Epithelial cell of proximal tubule (primary cell): ENCODE data around the gene SLC17A6. TPM values are rescaled to one million over a fixed set of nuclear protein-coding genes. Genes with fewer than 3 reads are reported as not detected.

ENCODE experiments used
- DNase-seq: peaks from one replicate; pipeline ENCODE4 v3.0.0-alpha.2; 2011; ENCODE audit warnings: low read depth
- H3K4me3 ChIP-seq: 2 replicates; pipeline ENCODE4 v1.5.1; 2011; ENCODE audit warnings: low read depth, mild to moderate bottlenecking, low read length
- total RNA-seq: library from RNA; depleted of rRNA; stranded (reverse); fragments of >200 nt; gene quantifications from 2 replicates; pipeline ENCODE4 v1.2.3, GENCODE V29; 2015
- TF ChIP-seq, protein P1 (sequence below): conservative IDR thresholded peaks from 2 replicates; pipeline ENCODE4 v1.5.1; 2012; ENCODE audit warnings: low read depth, mild to moderate bottlenecking, low read length

The SLC17A6 gene
- not detected in 2 replicates for total RNA-seq

- TF ChIP-seq, protein P1, sequence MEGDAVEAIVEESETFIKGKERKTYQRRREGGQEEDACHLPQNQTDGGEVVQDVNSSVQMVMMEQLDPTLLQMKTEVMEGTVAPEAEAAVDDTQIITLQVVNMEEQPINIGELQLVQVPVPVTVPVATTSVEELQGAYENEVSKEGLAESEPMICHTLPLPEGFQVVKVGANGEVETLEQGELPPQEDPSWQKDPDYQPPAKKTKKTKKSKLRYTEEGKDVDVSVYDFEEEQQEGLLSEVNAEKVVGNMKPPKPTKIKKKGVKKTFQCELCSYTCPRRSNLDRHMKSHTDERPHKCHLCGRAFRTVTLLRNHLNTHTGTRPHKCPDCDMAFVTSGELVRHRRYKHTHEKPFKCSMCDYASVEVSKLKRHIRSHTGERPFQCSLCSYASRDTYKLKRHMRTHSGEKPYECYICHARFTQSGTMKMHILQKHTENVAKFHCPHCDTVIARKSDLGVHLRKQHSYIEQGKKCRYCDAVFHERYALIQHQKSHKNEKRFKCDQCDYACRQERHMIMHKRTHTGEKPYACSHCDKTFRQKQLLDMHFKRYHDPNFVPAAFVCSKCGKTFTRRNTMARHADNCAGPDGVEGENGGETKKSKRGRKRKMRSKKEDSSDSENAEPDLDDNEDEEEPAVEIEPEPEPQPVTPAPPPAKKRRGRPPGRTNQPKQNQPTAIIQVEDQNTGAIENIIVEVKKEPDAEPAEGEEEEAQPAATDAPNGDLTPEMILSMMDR: no peak
- no peak for DNase-seq
- H3K4me3 ChIP-seq: no peak within 1 kb of the TSS
Measured at GRCh38 chr11:22337596-22338485, at the start of gene SLC17A6. SLC17A6 (plus strand) TSS chr11:22338381; CDS start chr11:22338534, 153 bp downstream.

GRCh38 chr11:22302368-22302767 lies 35.8 kb upstream of the SLC17A6 start:
- TF ChIP-seq, protein P1: no peak
- DNase-seq: no peak
- no peak overlapping the region for H3K4me3 ChIP-seq

DNA sequence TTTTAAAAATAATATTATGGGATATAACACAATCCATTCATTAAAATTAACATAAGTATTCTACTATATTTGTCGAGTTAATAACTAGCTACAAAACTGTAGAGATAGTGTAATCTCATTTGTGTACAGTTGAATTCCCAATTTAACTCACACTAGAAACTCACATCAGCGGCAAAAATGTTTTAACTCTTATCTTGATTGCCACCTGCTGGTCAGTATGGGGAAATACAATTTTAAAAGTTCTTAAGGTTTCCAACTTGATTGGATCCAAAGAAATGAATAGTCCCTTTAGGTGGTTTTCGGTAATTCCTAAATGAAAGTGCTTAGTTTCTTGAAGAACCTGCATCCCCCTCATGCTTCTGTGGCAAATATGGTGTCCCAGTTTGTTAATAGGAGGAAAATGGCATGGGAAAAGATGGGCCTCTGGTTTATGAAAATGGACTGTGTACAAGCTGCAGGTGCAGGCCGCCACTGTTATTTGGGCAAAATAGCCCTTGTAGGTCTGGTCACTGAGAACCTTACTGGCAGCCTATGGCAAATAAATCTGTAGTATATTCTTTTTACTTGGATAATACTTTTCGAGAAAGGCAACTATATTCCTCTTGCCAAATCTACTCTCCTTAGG lies 33.7 kb upstream of the SLC17A6 start:
- H3K4me3 ChIP-seq: no peak overlapping the region
- TF ChIP-seq, protein P1: peak; percentile 62
- DNase-seq: peak; percentile 4

DNA sequence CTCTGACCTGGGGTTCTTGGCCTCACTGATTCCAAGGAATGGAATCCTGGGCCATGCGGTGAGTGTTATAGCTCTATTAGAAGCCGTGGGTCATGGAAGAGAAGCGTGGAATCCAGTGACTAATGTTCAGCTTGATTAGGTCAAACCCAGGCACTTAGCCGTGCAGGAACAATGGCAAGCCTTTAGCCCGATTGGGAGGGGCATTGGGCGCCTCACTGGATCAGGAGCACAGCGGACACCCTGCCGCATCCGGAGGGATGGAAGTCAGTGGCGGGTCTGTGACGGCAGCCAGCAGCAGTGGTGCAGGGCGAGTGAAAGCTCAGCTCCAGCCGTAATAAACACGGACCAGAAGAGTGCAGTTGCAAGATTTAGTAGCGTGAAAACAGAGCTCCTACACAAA lies 20.5 kb upstream of the SLC17A6 start:
- no peak overlapping the region for H3K4me3 ChIP-seq
- no peak for DNase-seq
- TF ChIP-seq, protein P1: no peak

- DNase-seq: no peak
- TF ChIP-seq, protein P1: no peak
- H3K4me3 ChIP-seq: no peak overlapping the region
Measured at GRCh38 chr11:22331771-22332170, 6.4 kb upstream of the SLC17A6 start.

DNA sequence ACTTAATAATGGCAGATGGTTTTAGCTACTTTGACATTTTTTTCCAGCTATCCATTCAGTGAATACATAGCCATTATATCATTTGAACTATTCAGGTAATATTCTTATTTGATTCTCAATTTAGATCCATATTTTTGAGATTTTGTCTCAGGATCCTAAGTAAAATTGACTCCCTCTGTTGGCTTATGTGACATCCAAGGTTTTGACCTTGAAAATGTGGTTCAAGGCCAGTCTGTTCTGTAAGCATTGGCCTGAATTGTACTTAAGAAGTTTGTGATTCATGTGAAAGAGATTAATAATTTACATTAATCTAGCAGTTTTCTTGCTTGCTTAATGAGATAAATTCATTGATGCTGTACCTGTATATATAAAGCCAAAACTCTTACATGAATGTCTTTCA lies 1.6 kb upstream of the SLC17A6 start:
- TF ChIP-seq, protein P1: no peak
- H3K4me3 ChIP-seq: no peak overlapping the region

More for the DNA sequence above, 1.6 kb upstream of the SLC17A6 start:
- no peak for DNase-seq
